WTC11 (cell line): ENCODE data around the gene DIP2A.

Source experiments
- ATF2 ChIP-seq: sonication (generic); formaldehyde crosslinking; IDR thresholded peaks from 2 replicates; pipeline ENCODE4 v1.8.1; 2022; ENCODE audit warnings: low read depth, missing genetic modification reagents, borderline replicate concordance
- CDX4 ChIP-seq: fragments of 250-450 bp; sonication (Bioruptor Pico); IDR thresholded peaks from 2 replicates; pipeline ENCODE4 v1.9.0; 2021; ENCODE audit warnings: moderate library complexity, mild to moderate bottlenecking, inconsistent platforms, borderline replicate concordance
- CTCF ChIP-seq: fragments of 200-600 bp; IDR thresholded peaks from 2 replicates; pipeline ENCODE4 v1.8.0; 2022; ENCODE audit warnings: antibody characterized with exemption
- IRF2 ChIP-seq: sonication (generic); formaldehyde crosslinking; IDR thresholded peaks from 2 replicates; pipeline ENCODE4 v1.8.0; 2022; ENCODE audit warnings: low read depth, missing genetic modification reagents, borderline replicate concordance
- JUN ChIP-seq: sonication (generic); formaldehyde crosslinking; IDR thresholded peaks from 2 replicates; pipeline ENCODE4 v1.8.0; 2023; ENCODE audit warnings: mild to moderate bottlenecking, missing genetic modification reagents
- NR3C1 ChIP-seq: sonication (generic); formaldehyde crosslinking; conservative IDR thresholded peaks from 2 replicates; pipeline ENCODE4 v1.8.1; 2023; ENCODE audit warnings: low read depth, mild to moderate bottlenecking, missing genetic modification reagents
- PRRX2 ChIP-seq: fragments of 250-450 bp; sonication (Bioruptor Pico); IDR thresholded peaks from 2 replicates; pipeline ENCODE4 v1.8.0; 2021; ENCODE audit warnings: mild to moderate bottlenecking
- ZNF317 ChIP-seq: sonication (generic); formaldehyde crosslinking; IDR thresholded peaks from 2 replicates; pipeline ENCODE4 v1.8.1; 2023; ENCODE audit warnings: low read depth, mild to moderate bottlenecking, moderate library complexity, missing genetic modification reagents, borderline replicate concordance
- ZNF671 ChIP-seq: fragments of 250-450 bp; sonication (Bioruptor Pico); IDR thresholded peaks from 2 replicates; pipeline ENCODE4 v1.8.0; 2021; ENCODE audit warnings: mild to moderate bottlenecking

- no peak for TF ChIP-seq CTCF
- no peak for TF ChIP-seq IRF2 (CRISPR knock-in tag)
- no peak for TF ChIP-seq ZNF317
- TF ChIP-seq ZNF671 (CRISPR knock-in tag) = no peak
- TF ChIP-seq NR3C1 = no peak
- no peak for TF ChIP-seq PRRX2 (CRISPR knock-in tag)
- TF ChIP-seq ATF2 = no peak
- TF ChIP-seq CDX4 (CRISPR knock-in tag) = no peak
- no peak for TF ChIP-seq JUN (CRISPR knock-in tag)
Observed at GRCh38 chr21:46585191-46585953, 126.7 kb downstream of the DIP2A start.
